ENCODE data around the gene DEK.
A peak's percentile ranks its signal among the peaks of the same experiment; 100 is the strongest.

DEK gene

DNA sequence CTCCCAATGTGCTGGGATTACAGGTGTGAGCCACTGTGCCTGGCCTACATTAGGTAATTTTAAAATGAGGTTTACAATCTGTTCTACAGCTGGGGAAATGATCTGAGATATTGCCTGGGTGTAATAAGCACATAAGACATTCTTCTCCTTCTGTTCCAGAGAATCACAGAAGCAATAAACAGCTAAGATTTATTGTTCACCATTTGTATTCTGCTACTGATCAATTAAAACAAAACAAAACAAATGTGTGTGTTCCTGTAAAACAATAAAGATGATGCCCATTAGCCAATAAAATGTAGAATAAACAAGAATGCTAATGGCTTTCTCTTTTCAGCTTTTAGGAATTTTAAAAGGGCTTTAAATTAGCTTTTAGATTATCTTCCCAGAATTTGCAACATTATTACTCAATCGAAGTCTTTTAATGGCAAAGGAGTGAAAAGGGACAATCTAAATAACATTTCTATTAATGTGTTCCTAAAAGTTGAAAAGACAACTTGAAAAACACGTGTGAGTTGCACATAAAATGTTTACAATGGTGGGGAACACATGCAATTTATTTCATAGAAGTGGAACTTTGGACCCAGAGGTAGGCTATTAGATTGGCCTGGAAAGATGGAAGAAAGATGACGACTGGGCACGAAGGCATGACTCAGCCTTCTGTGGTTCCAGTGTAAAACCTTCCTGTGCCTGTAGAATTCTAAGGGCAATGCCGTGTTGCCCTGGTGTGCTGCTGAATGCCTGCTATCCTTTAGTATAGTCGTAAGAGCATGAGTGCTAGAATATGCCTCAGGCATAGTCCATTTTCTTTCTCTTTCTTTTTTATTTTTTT lies 29.0 kb upstream of the DEK start:
- no peak for TF ChIP-seq CTCF (conservative IDR thresholded peaks at IDR 0.05)
- H3K27ac ChIP-seq, result peak overlapping the region; percentile 26; the same call in 1 of the 2 replicates

DNA sequence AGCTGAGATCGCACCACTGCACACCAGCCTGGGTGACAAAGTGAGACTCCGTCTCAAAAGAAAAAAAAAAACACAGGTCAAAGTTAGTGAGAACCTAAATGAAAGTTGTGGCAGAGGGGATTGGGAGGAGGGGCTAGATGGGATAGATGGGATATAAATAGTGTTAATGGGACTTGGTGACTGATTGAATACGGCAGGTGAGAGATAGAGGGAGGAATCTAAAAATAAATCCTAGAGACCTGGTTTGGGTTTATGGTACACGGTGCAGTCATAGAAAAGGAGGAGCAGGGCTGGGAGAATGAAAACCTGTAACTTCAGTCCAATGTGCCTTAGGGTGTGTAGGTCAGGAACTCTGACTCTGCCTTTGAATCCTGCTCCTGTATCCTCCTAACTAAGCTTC lies 25.0 kb upstream of the DEK start:
- no peak overlapping the region for H3K27ac ChIP-seq
- no peak for TF ChIP-seq CTCF (conservative IDR thresholded peaks at IDR 0.05)

GRCh38 chr6:18284261-18284660 lies 19.9 kb upstream of the DEK start:
- no peak overlapping the region for H3K27ac ChIP-seq
- no peak for TF ChIP-seq CTCF (conservative IDR thresholded peaks at IDR 0.05)

GRCh38 chr6:18281564-18281963 lies 17.2 kb upstream of the DEK start:
- no peak for TF ChIP-seq CTCF (conservative IDR thresholded peaks at IDR 0.05)
- no peak overlapping the region for H3K27ac ChIP-seq

GRCh38 chr6:18280084-18280483 lies 15.8 kb upstream of the DEK start:
- TF ChIP-seq CTCF (conservative IDR thresholded peaks at IDR 0.05), result no peak

DNA sequence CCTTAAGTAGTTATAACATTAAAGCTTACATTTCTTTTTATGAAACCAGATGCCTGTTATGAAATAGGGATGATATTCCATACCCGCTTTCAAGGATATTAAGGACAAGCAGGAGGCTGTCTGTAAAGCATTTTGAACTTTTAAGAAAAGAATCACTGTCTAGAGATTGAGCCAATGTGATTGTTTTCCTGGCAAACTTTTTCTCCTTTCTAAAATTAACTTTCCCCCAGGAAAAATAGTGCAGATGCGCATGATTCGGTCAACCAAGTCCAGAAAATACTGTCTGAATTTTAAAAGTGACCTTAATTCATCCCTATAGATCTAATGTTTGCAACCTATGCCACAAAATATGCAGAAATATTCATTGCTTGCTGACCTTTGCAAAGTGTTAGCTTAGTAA lies 15.1 kb upstream of the DEK start:
- no peak for TF ChIP-seq CTCF (conservative IDR thresholded peaks at IDR 0.05)
- H3K27ac ChIP-seq, result peak overlapping the region; percentile 21; the same call in 1 of the 2 replicates

More at GRCh38 chr6:18280084-18280483, 15.8 kb upstream of the DEK start:
- peak overlapping the region; percentile 21; the same call in 1 of the 2 replicates for H3K27ac ChIP-seq

GRCh38 chr6:18277237-18278006 lies 13.1 kb upstream of the DEK start:
- no peak for TF ChIP-seq CTCF (conservative IDR thresholded peaks at IDR 0.05)
- no peak overlapping the region for H3K27ac ChIP-seq
